Astrocyte of the spinal cord (primary cell): Measurements from ENCODE around the gene CPNE6.

Source experiments
- DNase-seq: peaks from one replicate; pipeline ENCODE4 v3.0.0; 2011; ENCODE audit warnings: low read depth, low spot score
- H3K4me3 ChIP-seq: 2 replicates; pipeline ENCODE4 v1.5.1; 2011; ENCODE audit warnings: low read depth, mild to moderate bottlenecking, low read length, moderate library complexity
- in situ Hi-C: cut with HindIII; loops from 2 replicates; pipeline ENCODE4 v1.10.0; 2017; ENCODE audit warnings: low sequenced_read_pairs
- TF ChIP-seq, protein P1 (sequence below): IDR thresholded peaks from 2 replicates; pipeline ENCODE4 v1.5.1; 2012; ENCODE audit warnings: low read depth, mild to moderate bottlenecking, low read length, inconsistent platforms

The CPNE6 gene

GRCh38 chr14:24122898-24123297 is 51.5 kb downstream of the CPNE6 start:
- TF ChIP-seq, protein P1, sequence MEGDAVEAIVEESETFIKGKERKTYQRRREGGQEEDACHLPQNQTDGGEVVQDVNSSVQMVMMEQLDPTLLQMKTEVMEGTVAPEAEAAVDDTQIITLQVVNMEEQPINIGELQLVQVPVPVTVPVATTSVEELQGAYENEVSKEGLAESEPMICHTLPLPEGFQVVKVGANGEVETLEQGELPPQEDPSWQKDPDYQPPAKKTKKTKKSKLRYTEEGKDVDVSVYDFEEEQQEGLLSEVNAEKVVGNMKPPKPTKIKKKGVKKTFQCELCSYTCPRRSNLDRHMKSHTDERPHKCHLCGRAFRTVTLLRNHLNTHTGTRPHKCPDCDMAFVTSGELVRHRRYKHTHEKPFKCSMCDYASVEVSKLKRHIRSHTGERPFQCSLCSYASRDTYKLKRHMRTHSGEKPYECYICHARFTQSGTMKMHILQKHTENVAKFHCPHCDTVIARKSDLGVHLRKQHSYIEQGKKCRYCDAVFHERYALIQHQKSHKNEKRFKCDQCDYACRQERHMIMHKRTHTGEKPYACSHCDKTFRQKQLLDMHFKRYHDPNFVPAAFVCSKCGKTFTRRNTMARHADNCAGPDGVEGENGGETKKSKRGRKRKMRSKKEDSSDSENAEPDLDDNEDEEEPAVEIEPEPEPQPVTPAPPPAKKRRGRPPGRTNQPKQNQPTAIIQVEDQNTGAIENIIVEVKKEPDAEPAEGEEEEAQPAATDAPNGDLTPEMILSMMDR = no peak
- no peak for DNase-seq
- in situ Hi-C loops = no loop called here
- no peak overlapping the region for H3K4me3 ChIP-seq

DNA sequence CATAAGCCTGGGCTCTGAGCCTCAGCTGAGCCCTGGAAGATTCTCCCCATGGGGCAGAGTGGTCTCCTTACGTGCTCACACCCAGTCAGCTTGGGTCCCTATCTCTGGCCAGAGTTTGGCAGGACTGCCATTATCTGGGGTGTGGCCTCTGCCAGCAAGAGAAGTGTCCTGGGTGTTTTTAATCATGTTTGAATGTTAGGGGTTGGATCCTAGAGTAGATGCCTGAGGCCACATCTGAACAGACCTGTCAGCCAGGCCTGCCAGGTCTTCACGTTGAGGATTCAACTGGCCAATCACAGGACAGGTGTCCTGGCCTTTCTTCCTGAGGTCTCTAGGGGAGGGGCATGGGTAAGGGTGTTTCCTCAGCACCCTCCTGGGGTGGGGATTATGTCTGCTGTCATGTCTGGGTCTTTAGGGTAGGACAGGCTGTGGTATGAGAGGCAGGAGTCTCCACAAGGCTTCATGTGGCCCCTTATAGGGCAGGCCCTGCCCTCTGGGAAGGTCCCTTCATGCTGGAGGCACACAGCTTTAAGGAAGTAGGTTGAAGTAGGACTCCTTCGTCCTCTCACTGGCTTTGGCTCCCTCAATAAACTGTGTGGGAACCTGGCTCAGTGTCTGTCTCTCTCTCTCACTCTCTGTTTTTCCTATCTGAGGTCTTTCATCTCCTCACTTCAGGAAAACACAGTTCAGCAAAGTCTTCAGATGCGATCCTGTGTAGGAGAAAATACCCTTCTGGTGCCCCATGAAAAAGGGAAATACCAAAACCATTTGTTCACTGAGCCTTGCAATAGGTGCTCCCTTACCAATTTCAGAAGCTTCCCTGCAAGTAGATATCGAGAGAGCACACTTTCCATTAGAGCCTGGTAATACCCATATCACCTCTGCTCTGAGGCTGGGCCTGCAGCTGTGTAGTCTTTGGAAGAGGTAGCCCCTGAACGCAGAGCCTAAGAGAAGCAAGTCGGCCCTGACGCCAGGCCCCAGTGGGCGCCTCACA is 52.4 kb downstream of the CPNE6 start:
- no peak for DNase-seq
- no peak overlapping the region for H3K4me3 ChIP-seq
- TF ChIP-seq, protein P1 = no peak
- in situ Hi-C loops = no loop called here

DNA sequence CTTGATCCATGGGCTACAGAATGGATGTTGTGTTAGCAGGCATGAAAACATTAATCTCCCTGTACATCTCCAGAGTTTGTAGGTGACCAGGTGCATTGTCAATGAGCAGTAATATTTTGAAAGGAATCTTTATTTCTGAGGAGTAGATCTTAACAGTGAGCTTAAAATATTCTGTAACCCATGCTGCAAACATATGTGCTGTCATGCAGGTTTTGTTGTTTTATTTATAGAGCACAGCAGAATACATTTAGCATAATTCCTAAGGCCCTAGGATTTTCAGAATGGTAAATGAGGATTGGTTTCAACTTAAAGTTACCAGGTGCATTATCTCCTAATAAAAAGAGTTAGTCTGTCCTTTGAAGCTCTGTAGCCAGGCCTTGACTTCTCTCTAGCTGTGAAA is 55.6 kb downstream of the CPNE6 start:
- no peak overlapping the region for H3K4me3 ChIP-seq
- TF ChIP-seq, protein P1 = no peak
- no peak for DNase-seq
- in situ Hi-C loops = no loop called here

- H3K4me3 ChIP-seq = no peak overlapping the region
- in situ Hi-C loops = no loop called here
- DNase-seq = no peak
- TF ChIP-seq, protein P1 = no peak
Observed at GRCh38 chr14:24127673-24128072, 56.3 kb downstream of the CPNE6 start.
